ENCODE measurements around the gene EPN2.

The EPN2 gene

GRCh38 chr17:19369846-19370492, 132.8 kb downstream of the EPN2 start:
- DNase-seq: peak; percentile 27 to 83

GRCh38 chr17:19370493-19370960, 133.4 kb downstream of the EPN2 start:
- DNase-seq: peak in 1 of 2 donors; percentile 40

- no peak for DNase-seq
These were observed 134.3 kb downstream of the EPN2 start for GRCh38 chr17:19371259-19372010.

- DNase-seq: no peak
These were observed 134.8 kb downstream of the EPN2 start for GRCh38 chr17:19372011-19372370.

GRCh38 chr17:19372439-19372838, 135.3 kb downstream of the EPN2 start:
- DNase-seq: no peak

- no peak for DNase-seq
These were observed 135.8 kb downstream of the EPN2 start for GRCh38 chr17:19372866-19373504.

GRCh38 chr17:19374136-19374535, 137.0 kb downstream of the EPN2 start:
- no peak for DNase-seq

GRCh38 chr17:19375732-19376131, 138.6 kb downstream of the EPN2 start:
- DNase-seq: no peak

- no peak for DNase-seq
These were observed 139.6 kb downstream of the EPN2 start for GRCh38 chr17:19376811-19377210.

GRCh38 chr17:19377602-19378415, 140.6 kb downstream of the EPN2 start:
- DNase-seq: peak; percentile 88 to 96

GRCh38 chr17:19378416-19379360, 141.5 kb downstream of the EPN2 start, which contains the start of gene MAPK7:
TSS of gene MAPK7 (plus strand) at chr17:19378498. CDS start at chr17:19378901, 403 bp downstream.
- no peak for DNase-seq

- DNase-seq: no peak
These were observed 142.3 kb downstream of the EPN2 start for GRCh38 chr17:19379361-19380065.

- no peak for DNase-seq
These were observed 143.5 kb downstream of the EPN2 start for GRCh38 chr17:19380481-19381301.

GRCh38 chr17:19381361-19381740, 144.2 kb downstream of the EPN2 start:
- no peak for DNase-seq

- no peak for DNase-seq
These were observed 144.7 kb downstream of the EPN2 start for GRCh38 chr17:19381741-19382444.

- no peak for DNase-seq
These were observed 145.6 kb downstream of the EPN2 start for GRCh38 chr17:19382531-19383444.

- no peak for DNase-seq
These were observed 146.7 kb downstream of the EPN2 start for GRCh38 chr17:19383681-19384470.
